Vagina (tissue), 2 donors: ENCODE results near the gene PCNX1. TPM values are rescaled to one million over a fixed set of nuclear protein-coding genes. Genes with fewer than 3 reads are reported as not detected.

Experiments used
- DNase-seq, 2 donors: peaks; one replicate each; pipeline ENCODE4 v3.0.0-alpha.2; 2017; ENCODE audit errors: extremely low spot score in 2 of 2
- H3K27ac ChIP-seq: fragments of 200-600 bp; sonication (generic); one replicate; pipeline ENCODE4 v1.5.1; 2019
- H3K27me3 ChIP-seq: fragments of 200-600 bp; sonication (generic); one replicate; pipeline ENCODE4 v1.5.1; 2019
- H3K36me3 ChIP-seq, 2 donors: fragments of 200-600 bp; sonication (generic); one replicate each; pipeline ENCODE4 v1.5.1; 2017 to 2019
- H3K4me1 ChIP-seq: fragments of 200-600 bp; sonication (generic); one replicate; pipeline ENCODE4 v1.5.1; 2019
- H3K4me3 ChIP-seq, 2 donors: fragments of 200-600 bp; sonication (generic); 1 replicate in 1 of 2; 2 replicates in 1 of 2; pipeline ENCODE4 v1.5.1; 2016 to 2019
- H3K9me3 ChIP-seq: fragments of 200-600 bp; sonication (generic); one replicate; pipeline ENCODE4 v1.5.1; 2019
- POLR2A ChIP-seq, 2 donors: fragments of 450-650 bp; IDR thresholded peaks; one replicate each; pipeline ENCODE4 v1.6.1; 2017; ENCODE audit warnings: antibody characterized with exemption in 2 of 2, mild to moderate bottlenecking in 2 of 2, moderate library complexity in 2 of 2
- POLR2AphosphoS5 ChIP-seq, 2 donors: sonication (generic); formaldehyde crosslinking; IDR thresholded peaks; one replicate each; pipeline ENCODE4 v1.9.0; 2017; ENCODE audit warnings: antibody characterized with exemption in 2 of 2, mild to moderate bottlenecking in 2 of 2, low read depth in 1 of 2; ENCODE audit not compliant: insufficient read depth in 1 of 2
- intact Hi-C: fragments of 100-400 bp; cut with DNase I; formaldehyde crosslinking; loops from one replicate; pipeline ENCODE4 v1.15.1; 2023
- total RNA-seq: library from RNA; depleted of rRNA; stranded (reverse); fragments of >200 nt; gene quantifications from one replicate; pipeline ENCODE4 v1.2.3, GENCODE V29; 2016
- TF ChIP-seq, protein P1 (sequence below), 3 experiments: fragments of 450-650 bp in 2 of 3; fragments of 200-600 bp in 1 of 3; sonication (generic) in 1 of 3; IDR thresholded peaks; one replicate each; pipeline ENCODE4 v1.5.1; 2017 to 2019; ENCODE audit warnings: antibody characterized with exemption in 3 of 3, mild to moderate bottlenecking in 2 of 3, moderate library complexity in 2 of 3

PCNX1 gene
- total RNA-seq, 1 donor from 2014 or later = 59.7 TPM

GRCh38 chr14:70957710-70958109 is 50.5 kb downstream of the PCNX1 start:
- Histone ChIP-seq H3K27me3 (no peaks in the 10 kb centered on the region), H3K9me3 (no peaks in the 10 kb centered on the region), H3K36me3 (peaks cover 0 to 8% of the 10 kb centered on the region in 2 donors), H3K4me1 (peaks cover 14% of the 10 kb centered on the region), H3K27ac (no peak overlapping the region), H3K4me3 (no peak overlapping the region)
- DNase-seq = no peak
- TF ChIP-seq POLR2A (IDR thresholded peaks at IDR 0.05) = no peak
- TF ChIP-seq POLR2AphosphoS5 (IDR thresholded peaks at IDR 0.05; ENCODE audit: insufficient read depth in 1 of 2, low read depth in 1 of 2) = no peak
- TF ChIP-seq, protein P1, sequence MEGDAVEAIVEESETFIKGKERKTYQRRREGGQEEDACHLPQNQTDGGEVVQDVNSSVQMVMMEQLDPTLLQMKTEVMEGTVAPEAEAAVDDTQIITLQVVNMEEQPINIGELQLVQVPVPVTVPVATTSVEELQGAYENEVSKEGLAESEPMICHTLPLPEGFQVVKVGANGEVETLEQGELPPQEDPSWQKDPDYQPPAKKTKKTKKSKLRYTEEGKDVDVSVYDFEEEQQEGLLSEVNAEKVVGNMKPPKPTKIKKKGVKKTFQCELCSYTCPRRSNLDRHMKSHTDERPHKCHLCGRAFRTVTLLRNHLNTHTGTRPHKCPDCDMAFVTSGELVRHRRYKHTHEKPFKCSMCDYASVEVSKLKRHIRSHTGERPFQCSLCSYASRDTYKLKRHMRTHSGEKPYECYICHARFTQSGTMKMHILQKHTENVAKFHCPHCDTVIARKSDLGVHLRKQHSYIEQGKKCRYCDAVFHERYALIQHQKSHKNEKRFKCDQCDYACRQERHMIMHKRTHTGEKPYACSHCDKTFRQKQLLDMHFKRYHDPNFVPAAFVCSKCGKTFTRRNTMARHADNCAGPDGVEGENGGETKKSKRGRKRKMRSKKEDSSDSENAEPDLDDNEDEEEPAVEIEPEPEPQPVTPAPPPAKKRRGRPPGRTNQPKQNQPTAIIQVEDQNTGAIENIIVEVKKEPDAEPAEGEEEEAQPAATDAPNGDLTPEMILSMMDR (IDR thresholded peaks at IDR 0.05) = no peak
- intact Hi-C loops = no loop called here

DNA sequence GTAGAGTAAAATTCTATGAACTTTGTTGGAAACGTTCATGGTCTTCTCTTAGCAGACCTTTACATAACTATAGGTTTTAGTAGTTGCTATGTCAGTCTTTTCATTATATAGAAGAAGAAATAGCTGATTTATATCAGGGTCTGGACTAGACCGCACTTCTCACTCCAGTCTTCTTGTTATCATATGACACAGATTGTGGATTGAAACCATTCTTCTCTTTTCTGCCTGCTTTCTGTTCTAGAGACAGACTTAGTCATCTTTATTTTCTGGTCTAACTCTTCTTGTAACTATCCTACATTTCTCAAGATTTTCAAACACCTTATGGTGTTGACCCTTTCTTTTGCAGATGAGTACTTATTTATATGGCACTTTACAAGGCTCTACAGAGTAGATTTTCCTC is 55.7 kb downstream of the PCNX1 start:
- H3K4me3 ChIP-seq = no peak overlapping the region
- H3K36me3 ChIP-seq = peaks cover 0 to 11% of the 10 kb centered on the region in 2 donors
- DNase-seq = no peak
- TF ChIP-seq POLR2A (IDR thresholded peaks at IDR 0.05) (no peak), POLR2AphosphoS5 (IDR thresholded peaks at IDR 0.05; ENCODE audit: insufficient read depth in 1 of 2, low read depth in 1 of 2) (no peak)
- TF ChIP-seq, protein P1 (IDR thresholded peaks at IDR 0.05) = no peak
- H3K9me3 ChIP-seq = no peaks in the 10 kb centered on the region
- H3K27me3 ChIP-seq = no peaks in the 10 kb centered on the region
- intact Hi-C loops = no loop called here
- no peak overlapping the region for H3K27ac ChIP-seq
- H3K4me1 ChIP-seq = peaks cover 9% of the 10 kb centered on the region

DNA sequence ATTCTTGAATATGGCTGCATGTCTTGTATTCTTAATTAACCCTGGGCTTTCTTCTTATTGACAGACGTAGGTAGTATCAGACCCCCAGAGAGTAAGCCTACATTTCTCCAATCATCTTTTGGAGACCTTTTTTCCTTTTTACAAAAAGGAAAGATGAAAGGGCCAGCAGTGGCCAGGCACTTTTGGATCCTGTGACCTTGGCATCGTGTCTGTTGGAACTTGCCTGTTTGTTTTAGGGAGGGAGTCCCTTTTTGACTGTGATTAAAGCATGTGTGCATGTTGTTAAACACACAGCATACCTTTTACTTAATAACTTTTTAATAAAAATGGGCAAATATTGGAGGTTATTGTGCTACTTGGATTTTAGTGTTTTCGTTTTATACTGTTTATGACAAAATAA is 57.2 kb downstream of the PCNX1 start:
- intact Hi-C loops = no loop called here
- no peaks in the 10 kb centered on the region for H3K9me3 ChIP-seq

GRCh38 chr14:70971560-70971959 is 64.3 kb downstream of the PCNX1 start:
- H3K27ac ChIP-seq = no peak overlapping the region
- TF ChIP-seq POLR2AphosphoS5 (IDR thresholded peaks at IDR 0.05; ENCODE audit: insufficient read depth in 1 of 2, low read depth in 1 of 2) (no peak), POLR2A (IDR thresholded peaks at IDR 0.05) (no peak)
- TF ChIP-seq, protein P1 (IDR thresholded peaks at IDR 0.05) = no peak
- no peak overlapping the region for H3K4me3 ChIP-seq
- peaks cover 0 to 8% of the 10 kb centered on the region in 2 donors for H3K36me3 ChIP-seq
- DNase-seq = no peak
- peaks cover 9% of the 10 kb centered on the region for H3K4me1 ChIP-seq
- intact Hi-C loops = loop anchor here (5.0 kb wide), 1 partner anchor 154 kb away; no protein-coding TSS in a partner anchor
- no peaks in the 10 kb centered on the region for H3K9me3 ChIP-seq
- no peaks in the 10 kb centered on the region for H3K27me3 ChIP-seq

More for the DNA sequence above, 57.2 kb downstream of the PCNX1 start:
- TF ChIP-seq, protein P1 (IDR thresholded peaks at IDR 0.05) = no peak
- TF ChIP-seq POLR2A (IDR thresholded peaks at IDR 0.05) = no peak
- no peak for TF ChIP-seq POLR2AphosphoS5 (IDR thresholded peaks at IDR 0.05; ENCODE audit: insufficient read depth in 1 of 2, low read depth in 1 of 2)
- Histone ChIP-seq H3K27me3 (no peaks in the 10 kb centered on the region), H3K27ac (no peak overlapping the region), H3K4me1 (peaks cover 9% of the 10 kb centered on the region), H3K36me3 (peaks cover 0 to 11% of the 10 kb centered on the region in 2 donors), H3K4me3 (no peak overlapping the region)
- no peak for DNase-seq

- DNase-seq = no peak
- no peaks in the 10 kb centered on the region for H3K9me3 ChIP-seq
- intact Hi-C loops = loop anchor here (5.0 kb wide), 1 partner anchor 155 kb away; no protein-coding TSS in a partner anchor
- peaks cover 0 to 13% of the 10 kb centered on the region in 2 donors for H3K36me3 ChIP-seq
- no peak overlapping the region for H3K4me3 ChIP-seq
- peaks cover 9% of the 10 kb centered on the region for H3K4me1 ChIP-seq
- TF ChIP-seq POLR2A (IDR thresholded peaks at IDR 0.05) (no peak), POLR2AphosphoS5 (IDR thresholded peaks at IDR 0.05; ENCODE audit: insufficient read depth in 1 of 2, low read depth in 1 of 2) (peak in 1 of 2 donors; percentile 57)
- TF ChIP-seq, protein P1 (IDR thresholded peaks at IDR 0.05) = peak; percentile 60 to 85 (median 76)
- no peaks in the 10 kb centered on the region for H3K27me3 ChIP-seq
- H3K27ac ChIP-seq = no peak overlapping the region
Observed at GRCh38 chr14:70972107-70972976, 65.1 kb downstream of the PCNX1 start.
